HG03045 (cell line): Measurements from ENCODE around the gene CREB5.

Experiments used
- ATAC-seq: cut with Tn5 transposase; IDR thresholded peaks from one replicate; pipeline ENCODE4 v1.9.1; 2021; ENCODE audit warnings: mild to moderate bottlenecking, moderate library complexity; ENCODE audit not compliant: unreplicated experiment

Gene CREB5

GRCh38 chr7:28671526-28671925 lies 259.2 kb downstream of the CREB5 start:
- no peak for ATAC-seq

DNA sequence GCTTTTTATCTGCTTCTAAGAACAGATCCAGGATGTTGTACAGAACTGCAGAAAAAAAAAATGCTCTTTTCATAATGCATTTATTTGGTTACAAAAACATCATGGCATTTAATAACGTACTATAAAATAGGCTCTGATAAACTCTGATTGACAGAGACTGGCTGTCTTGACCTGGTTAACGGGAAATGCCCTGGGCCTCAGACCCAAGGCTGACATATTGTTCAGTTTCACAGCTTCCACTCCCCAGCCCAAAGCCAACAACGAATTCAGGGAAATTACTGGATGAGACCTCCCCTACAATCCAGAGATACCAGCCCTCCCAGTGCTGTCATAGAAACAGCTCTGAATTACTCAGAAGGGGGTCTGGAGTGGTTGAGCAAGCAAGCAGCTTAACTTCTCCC lies 260.1 kb downstream of the CREB5 start:
- ATAC-seq = no peak

GRCh38 chr7:28674359-28674782 lies 262.1 kb downstream of the CREB5 start:
- no peak for ATAC-seq

GRCh38 chr7:28675429-28675828 lies 263.1 kb downstream of the CREB5 start:
- no peak for ATAC-seq

DNA sequence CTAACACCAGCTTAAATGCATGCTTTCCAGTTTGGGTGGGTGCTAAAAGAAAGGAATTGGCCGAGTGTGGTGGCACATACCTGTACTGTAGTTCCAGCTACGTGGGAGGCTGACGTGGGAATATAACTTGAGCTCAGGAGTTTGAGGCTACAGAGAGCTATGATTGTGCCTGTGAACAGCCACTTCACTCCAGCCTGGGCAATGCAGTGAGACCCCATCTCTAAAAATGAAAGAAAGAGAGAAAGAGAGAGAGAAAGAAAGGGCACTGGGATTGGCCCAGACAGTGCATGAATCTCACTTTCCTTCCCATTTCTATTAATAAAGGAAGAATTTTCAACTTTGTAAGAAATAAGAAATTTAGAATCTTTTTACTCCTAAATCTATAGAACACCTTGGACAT lies 265.4 kb downstream of the CREB5 start:
- no peak for ATAC-seq

DNA sequence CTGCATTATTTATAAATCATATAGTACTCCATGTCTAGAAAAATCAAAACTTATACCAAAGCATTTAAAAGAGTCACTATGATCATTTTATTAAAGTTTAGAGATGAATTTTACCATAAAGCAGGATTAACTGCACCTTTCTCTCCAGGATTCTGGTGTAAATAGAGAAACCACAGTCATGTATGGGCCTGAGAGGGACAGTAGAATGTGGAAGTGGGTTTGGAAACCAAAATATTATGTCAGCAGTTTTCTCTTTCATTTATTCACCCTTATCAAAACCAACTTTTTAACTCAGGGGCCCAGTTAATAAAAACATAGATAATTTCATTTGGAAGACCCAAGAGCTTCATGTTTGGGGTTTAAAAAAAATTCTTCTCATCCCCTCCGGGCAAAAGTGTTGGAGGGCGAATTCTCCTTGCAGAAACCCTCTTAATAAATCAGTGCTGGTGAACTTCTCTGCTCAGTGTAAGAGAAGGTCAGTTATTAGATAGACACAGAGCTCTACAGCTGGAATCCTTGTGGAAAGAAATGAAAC lies 266.2 kb downstream of the CREB5 start:
- ATAC-seq = no peak

DNA sequence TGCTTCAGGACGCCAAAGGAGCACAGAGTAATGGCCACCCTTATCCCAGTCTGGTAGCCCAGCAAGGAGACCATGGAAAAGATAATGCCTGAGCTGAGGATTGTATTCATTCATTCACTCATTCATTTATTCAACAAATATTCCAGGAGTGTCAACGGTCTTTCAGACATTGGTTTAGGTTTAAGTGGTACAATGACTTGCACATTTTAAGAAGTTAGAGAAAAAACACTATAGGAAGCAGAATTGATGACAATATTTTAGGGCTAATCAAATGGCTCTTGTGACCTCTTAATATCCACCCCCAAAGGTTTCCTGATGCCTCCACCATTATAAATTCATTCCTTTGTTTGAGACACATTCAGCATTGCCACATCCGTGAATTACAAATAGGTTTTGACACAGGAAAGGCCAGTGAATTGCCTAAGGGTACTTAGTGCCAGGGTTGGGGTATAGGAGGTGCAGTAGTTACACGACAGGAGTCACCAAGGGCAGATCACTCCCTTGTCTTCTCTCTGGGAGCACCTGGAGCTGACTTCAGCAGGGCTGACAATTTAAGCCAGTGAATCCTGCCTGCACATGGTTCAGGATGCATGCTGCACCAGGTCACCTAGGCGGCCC lies 269.5 kb downstream of the CREB5 start:
- no peak for ATAC-seq

GRCh38 chr7:28682801-28683200 lies 270.5 kb downstream of the CREB5 start:
- no peak for ATAC-seq

DNA sequence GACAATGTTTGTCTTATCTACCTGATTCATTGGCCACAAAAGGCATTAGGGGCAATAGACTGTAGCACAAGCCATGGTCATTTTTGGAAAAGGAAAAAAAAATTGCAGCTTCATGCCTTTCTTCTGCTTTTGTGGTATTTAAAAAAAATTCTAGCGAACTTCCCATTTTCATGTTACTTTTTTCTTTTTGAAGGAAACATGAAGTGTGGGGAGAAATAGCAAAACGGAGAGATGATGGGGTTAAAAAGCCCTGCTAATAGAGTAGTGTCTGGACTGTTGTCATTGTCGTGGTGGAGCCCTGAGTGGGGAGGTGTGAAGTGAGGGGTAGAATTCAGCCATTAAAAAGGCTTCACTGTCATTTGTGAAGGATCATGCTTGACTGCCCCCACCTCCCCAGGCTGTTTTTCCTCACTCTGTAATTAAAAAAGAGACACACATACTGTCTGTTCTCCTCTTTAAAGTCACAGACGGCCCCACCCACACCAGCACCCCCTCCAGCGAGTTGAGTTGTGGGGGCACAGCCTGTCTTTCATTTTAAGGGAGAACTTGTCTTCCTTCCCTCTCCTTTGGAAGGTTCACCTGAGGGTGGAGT lies 272.4 kb downstream of the CREB5 start:
- ATAC-seq = no peak

- peak; percentile 28 for ATAC-seq
These were observed 272.9 kb downstream of the CREB5 start for GRCh38 chr7:28685242-28685643.

GRCh38 chr7:28685644-28686417 lies 273.5 kb downstream of the CREB5 start:
- peak; percentile 57 for ATAC-seq

GRCh38 chr7:28686418-28686800 lies 274.1 kb downstream of the CREB5 start:
- no peak for ATAC-seq

DNA sequence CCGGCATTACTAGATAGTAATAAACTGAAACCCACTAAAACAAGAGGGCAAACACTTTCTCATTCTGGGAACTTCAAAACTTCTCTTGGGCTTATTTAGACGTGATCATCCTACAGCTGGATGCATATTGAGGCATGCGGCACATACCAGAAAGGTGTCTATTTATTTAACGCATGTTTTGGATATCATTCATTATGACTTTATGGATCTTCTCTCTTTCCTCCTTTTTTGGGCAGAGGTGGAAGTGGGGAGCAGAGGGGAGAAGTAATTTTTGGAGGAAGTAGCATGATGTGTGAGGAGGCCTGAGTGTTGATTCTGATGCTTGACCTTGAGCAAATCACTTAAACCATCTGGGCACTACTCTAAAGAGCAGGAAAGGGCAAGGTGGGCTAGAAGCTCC lies 275.2 kb downstream of the CREB5 start:
- no peak for ATAC-seq

GRCh38 chr7:28688174-28688573 lies 275.9 kb downstream of the CREB5 start:
- ATAC-seq = no peak

DNA sequence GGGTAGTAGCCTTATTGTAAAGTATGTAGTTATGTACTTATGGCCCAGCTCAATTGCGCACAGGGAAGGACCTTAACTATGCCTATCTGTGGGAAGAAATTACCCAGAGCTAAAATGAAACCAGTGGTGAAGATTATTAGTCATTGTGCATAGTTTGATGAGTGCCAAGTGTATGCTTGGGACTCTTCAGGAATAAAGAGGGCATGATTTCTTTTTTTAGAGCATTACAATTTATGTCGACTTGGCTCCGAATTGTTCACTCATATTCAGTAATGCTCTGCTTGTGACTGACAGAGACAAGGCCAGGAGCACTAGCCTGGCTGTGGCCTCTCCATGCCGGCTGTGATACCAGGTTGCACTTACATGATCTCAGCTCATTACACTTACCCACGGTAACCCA lies 276.3 kb downstream of the CREB5 start:
- no peak for ATAC-seq

GRCh38 chr7:28695300-28696295 lies 283.3 kb downstream of the CREB5 start:
- ATAC-seq = no peak

- ATAC-seq = no peak
These were observed 285.7 kb downstream of the CREB5 start for GRCh38 chr7:28697913-28698563.

GRCh38 chr7:28698840-28699239 lies 286.5 kb downstream of the CREB5 start:
- ATAC-seq = no peak

GRCh38 chr7:28700096-28700495 lies 287.8 kb downstream of the CREB5 start:
- no peak for ATAC-seq

GRCh38 chr7:28700790-28701203 lies 288.5 kb downstream of the CREB5 start:
- no peak for ATAC-seq
